ENCODE measurements around the gene ARHGAP44. TPM values are rescaled to one million over a fixed set of nuclear protein-coding genes. Genes with fewer than 3 reads are reported as not detected.

ARHGAP44 gene
- total and polyA plus RNA-seq, 9 of the 15 experiments (the other 6 are each of a cell fraction or from before 2014, with no cell fraction given), result 0.01 to 0.68 (median 0.07) TPM; not detected in 1

DNA sequence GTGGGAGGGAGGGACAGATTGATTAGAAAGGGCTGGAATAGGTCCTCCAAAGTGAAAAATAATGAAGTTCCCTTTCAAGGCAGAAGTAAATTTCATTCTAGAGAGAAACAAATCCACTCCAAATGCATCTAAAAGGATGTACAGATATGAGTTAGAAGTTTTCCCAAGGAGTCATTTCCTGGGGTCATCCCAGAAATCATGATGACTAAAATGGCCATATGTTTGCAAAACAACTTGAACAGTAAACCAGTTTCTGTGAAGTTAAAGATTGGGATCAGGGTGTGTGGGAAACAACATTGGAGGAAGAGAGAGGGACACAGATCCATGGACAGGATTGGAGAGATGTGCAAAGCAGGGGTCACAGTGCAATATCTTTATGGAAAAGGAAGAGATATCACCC is 32.5 kb upstream of the ARHGAP44 start:
- Histone ChIP-seq H3K4me3 (no peak overlapping the region), H3K9me1 (ENCODE audit: control insufficient read depth, insufficient read depth, low read length) (no peaks in the 10 kb centered on the region), H3K79me2 (ENCODE audit: control insufficient read depth, insufficient read depth, low read length) (no peaks in the 10 kb centered on the region), H3K9ac (ENCODE audit: insufficient read depth in 1 of 2, low read depth in 2 of 2, low read length in 2 of 2) (no peak overlapping the region), H3K9me3 (replicated peaks; ENCODE audit: control insufficient read depth, insufficient read depth, low read depth, low read length) (no peaks in the 10 kb centered on the region), H3K27me3 (ENCODE audit: control insufficient read depth in 2 of 2, insufficient read depth in 2 of 2, low read length in 2 of 2) (peaks cover 0 to 5% of the 10 kb centered on the region in 2 experiments; a peak in 4 of 5 replicates), H3K36me3 (ENCODE audit: control insufficient read depth, insufficient read depth, low read length) (no peaks in the 10 kb centered on the region), H4K20me1 (replicated peaks; ENCODE audit: control insufficient read depth, insufficient read depth, low read length) (no peaks in the 10 kb centered on the region), H3K4me2 (ENCODE audit: insufficient read depth, low read length) (no peak overlapping the region), H3K27ac (ENCODE audit: extremely low read depth, low read depth, low read length) (no peak overlapping the region), H3K4me1 (replicated peaks in 1 of 2; ENCODE audit: control insufficient read depth in 2 of 2, insufficient read depth in 2 of 2, low read length in 2 of 2) (no peaks in the 10 kb centered on the region), H2AFZ (ENCODE audit: low read depth, low read length) (no peak overlapping the region)
- TF ChIP-seq SIX5 (IDR thresholded peaks at IDR 0.05; ENCODE audit: borderline replicate concordance in 1 of 2, insufficient read depth in 1 of 2, low read depth in 1 of 2, low read length in 2 of 2), result no peak
- TF ChIP-seq, protein P1, sequence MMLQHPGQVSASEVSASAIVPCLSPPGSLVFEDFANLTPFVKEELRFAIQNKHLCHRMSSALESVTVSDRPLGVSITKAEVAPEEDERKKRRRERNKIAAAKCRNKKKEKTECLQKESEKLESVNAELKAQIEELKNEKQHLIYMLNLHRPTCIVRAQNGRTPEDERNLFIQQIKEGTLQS (IDR thresholded peaks at IDR 0.05), result no peak
- TF ChIP-seq, protein P1 (CRISPR knock-in tag; conservative IDR thresholded peaks at IDR 0.05), result no peak
- TF ChIP-seq CC2D1A (IDR thresholded peaks at IDR 0.05), result no peak
- TF ChIP-seq, protein P2, sequence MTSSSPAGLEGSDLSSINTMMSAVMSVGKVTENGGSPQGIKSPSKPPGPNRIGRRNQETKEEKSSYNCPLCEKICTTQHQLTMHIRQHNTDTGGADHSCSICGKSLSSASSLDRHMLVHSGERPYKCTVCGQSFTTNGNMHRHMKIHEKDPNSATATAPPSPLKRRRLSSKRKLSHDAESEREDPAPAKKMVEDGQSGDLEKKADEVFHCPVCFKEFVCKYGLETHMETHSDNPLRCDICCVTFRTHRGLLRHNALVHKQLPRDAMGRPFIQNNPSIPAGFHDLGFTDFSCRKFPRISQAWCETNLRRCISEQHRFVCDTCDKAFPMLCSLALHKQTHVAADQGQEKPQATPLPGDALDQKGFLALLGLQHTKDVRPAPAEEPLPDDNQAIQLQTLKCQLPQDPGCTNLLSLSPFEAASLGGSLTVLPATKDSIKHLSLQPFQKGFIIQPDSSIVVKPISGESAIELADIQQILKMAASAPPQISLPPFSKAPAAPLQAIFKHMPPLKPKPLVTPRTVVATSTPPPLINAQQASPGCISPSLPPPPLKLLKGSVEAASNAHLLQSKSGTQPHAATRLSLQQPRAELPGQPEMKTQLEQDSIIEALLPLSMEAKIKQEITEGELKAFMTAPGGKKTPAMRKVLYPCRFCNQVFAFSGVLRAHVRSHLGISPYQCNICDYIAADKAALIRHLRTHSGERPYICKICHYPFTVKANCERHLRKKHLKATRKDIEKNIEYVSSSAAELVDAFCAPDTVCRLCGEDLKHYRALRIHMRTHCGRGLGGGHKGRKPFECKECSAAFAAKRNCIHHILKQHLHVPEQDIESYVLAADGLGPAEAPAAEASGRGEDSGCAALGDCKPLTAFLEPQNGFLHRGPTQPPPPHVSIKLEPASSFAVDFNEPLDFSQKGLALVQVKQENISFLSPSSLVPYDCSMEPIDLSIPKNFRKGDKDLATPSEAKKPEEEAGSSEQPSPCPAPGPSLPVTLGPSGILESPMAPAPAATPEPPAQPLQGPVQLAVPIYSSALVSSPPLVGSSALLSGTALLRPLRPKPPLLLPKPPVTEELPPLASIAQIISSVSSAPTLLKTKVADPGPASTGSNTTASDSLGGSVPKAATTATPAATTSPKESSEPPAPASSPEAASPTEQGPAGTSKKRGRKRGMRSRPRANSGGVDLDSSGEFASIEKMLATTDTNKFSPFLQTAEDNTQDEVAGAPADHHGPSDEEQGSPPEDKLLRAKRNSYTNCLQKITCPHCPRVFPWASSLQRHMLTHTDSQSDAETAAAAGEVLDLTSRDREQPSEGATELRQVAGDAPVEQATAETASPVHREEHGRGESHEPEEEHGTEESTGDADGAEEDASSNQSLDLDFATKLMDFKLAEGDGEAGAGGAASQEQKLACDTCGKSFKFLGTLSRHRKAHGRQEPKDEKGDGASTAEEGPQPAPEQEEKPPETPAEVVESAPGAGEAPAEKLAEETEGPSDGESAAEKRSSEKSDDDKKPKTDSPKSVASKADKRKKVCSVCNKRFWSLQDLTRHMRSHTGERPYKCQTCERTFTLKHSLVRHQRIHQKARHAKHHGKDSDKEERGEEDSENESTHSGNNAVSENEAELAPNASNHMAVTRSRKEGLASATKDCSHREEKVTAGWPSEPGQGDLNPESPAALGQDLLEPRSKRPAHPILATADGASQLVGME (CRISPR knock-in tag; IDR thresholded peaks at IDR 0.05), result no peak
- TF ChIP-seq ZNF12 (CRISPR knock-in tag; IDR thresholded peaks at IDR 0.05), result no peak
- TF ChIP-seq PHF20 (IDR thresholded peaks at IDR 0.05; ENCODE audit: partially characterized antibody), result no peak
- TF ChIP-seq EHMT2 (IDR thresholded peaks at IDR 0.05), result no peak
- TF ChIP-seq HDAC2 (IDR thresholded peaks at IDR 0.05), result no peak
- TF ChIP-seq, protein P3, sequence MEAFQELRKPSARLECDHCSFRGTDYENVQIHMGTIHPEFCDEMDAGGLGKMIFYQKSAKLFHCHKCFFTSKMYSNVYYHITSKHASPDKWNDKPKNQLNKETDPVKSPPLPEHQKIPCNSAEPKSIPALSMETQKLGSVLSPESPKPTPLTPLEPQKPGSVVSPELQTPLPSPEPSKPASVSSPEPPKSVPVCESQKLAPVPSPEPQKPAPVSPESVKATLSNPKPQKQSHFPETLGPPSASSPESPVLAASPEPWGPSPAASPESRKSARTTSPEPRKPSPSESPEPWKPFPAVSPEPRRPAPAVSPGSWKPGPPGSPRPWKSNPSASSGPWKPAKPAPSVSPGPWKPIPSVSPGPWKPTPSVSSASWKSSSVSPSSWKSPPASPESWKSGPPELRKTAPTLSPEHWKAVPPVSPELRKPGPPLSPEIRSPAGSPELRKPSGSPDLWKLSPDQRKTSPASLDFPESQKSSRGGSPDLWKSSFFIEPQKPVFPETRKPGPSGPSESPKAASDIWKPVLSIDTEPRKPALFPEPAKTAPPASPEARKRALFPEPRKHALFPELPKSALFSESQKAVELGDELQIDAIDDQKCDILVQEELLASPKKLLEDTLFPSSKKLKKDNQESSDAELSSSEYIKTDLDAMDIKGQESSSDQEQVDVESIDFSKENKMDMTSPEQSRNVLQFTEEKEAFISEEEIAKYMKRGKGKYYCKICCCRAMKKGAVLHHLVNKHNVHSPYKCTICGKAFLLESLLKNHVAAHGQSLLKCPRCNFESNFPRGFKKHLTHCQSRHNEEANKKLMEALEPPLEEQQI (IDR thresholded peaks at IDR 0.05), result no peak
- intact Hi-C loops (cut with micrococcal nuclease) (no loop called here), in situ Hi-C loops (cut with MboI) (no loop called here)
- FAIRE-seq, result no peak
- BruUV-seq (replicated peaks), result no TSS peak
- ChIA-PET POLR2A (no interaction called here), CTCF (ENCODE audit: low intra/inter-chr PET ratio) (no interaction called here)
- no peak for DNase-seq (ENCODE audit: extremely low read depth in 1 of 4, low spot score in 3 of 4)
- ATAC-seq, result no peak

Measured in K562 (cell line).